GM12872 (cell line): ENCODE data around the gene ARID1B.

ENCODE experiments used
- TF ChIP-seq, protein P1 (sequence below): IDR thresholded peaks from 3 replicates; pipeline ENCODE4 v1.5.1; 2011; ENCODE audit warnings: low read depth, mild to moderate bottlenecking, low read length, moderate library complexity; ENCODE audit not compliant: insufficient read depth

Gene ARID1B

DNA sequence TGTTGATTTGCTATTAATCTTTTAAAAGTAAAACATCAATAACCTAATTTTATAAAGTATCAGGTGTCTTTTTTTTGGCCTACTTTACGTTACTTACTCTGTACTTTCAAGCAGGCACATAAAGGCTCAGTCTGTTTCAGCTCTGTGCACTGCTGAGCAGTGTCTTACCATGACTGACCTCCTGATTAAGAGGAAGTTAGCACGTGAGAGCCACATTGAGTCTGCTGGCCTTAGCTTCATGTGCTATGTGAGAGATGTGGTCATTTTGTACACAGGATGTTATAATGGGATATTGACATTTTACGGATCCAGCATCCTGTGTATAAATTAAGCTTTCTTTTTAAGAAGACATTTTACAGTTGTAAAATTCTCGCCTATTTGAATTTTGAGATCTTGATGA is 31.9 kb downstream of the ARID1B start:
- TF ChIP-seq, protein P1, sequence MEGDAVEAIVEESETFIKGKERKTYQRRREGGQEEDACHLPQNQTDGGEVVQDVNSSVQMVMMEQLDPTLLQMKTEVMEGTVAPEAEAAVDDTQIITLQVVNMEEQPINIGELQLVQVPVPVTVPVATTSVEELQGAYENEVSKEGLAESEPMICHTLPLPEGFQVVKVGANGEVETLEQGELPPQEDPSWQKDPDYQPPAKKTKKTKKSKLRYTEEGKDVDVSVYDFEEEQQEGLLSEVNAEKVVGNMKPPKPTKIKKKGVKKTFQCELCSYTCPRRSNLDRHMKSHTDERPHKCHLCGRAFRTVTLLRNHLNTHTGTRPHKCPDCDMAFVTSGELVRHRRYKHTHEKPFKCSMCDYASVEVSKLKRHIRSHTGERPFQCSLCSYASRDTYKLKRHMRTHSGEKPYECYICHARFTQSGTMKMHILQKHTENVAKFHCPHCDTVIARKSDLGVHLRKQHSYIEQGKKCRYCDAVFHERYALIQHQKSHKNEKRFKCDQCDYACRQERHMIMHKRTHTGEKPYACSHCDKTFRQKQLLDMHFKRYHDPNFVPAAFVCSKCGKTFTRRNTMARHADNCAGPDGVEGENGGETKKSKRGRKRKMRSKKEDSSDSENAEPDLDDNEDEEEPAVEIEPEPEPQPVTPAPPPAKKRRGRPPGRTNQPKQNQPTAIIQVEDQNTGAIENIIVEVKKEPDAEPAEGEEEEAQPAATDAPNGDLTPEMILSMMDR, result no peak

DNA sequence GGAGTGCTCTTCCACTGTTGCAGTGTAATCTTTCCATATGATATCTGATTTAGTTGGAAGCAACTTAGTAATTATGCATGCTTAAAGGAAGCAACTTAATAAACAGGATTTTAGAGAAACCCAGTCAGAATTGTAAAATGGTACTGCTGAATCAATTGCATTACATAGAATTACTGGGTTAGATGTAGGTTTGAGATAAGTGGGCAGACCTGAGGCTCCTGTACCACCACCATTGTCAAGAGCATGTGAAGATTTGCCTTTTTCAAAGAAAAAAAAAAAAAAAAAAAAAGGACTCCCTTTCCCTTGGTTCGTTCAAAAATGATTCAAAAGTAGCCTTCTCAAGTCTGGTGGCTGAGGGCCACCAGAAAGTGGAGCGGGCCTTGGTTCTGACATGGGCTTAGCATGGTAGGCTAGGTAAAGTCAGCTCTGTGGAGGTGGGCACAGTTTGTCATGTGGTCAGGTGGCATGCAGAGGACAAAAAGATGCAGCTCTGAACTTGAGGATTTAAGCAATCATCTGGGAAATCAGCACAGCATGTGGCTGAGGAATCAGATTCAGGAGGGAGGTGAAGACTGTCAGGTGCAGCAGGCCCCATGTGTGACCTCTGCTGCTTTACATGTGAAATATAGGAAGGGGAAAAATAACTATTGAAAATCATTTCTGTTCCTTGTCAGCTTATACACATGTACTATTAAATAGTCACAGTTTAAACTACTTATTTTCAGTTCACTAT is 32.4 kb downstream of the ARID1B start:
- TF ChIP-seq, protein P1, result no peak

DNA sequence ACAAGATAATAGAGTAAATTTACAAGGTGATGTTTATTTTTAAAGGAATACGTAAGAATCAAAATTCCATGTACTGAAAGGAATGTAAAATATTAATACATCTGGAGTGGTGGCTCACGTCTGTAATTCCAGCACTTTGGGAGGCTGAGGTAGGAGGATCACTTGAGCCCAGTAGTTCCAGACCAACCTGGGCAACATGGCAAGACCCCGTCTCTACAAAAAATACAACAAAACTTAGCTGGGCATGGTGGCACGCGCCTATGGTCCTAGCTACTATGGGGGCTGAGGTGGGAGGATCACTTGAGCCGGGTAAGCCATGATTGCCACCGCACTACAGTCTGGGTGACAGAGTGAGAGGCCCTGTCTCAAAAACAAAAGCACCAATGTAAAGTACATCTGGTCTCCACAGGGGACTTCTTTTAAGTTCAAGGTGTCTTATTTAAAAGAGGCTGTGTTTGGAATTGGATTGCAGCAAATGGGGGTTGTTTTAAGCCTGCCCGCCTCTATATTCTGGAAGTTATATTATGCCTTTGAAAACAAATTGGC is 36.9 kb downstream of the ARID1B start:
- TF ChIP-seq, protein P1, result no peak

DNA sequence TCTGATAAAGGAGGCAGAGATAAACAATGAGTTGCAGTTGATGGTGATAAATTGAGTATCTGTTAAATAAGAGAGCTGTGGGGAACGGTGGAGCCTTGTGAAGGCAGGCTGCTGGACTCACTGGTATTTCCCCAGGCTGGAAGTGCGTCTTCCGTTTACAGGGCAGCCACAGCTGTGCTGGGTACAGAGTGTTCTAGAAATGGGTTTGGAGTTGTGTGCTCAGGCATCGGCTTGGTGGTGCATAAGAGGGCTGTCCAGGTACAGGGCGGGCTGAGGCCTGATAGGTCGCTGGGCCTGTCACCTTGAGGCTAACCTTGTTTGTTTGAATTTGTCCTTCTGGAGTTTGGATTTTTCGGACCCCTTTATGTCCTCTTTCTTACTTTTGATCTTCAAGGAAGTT is 39.3 kb downstream of the ARID1B start:
- TF ChIP-seq, protein P1, result no peak

DNA sequence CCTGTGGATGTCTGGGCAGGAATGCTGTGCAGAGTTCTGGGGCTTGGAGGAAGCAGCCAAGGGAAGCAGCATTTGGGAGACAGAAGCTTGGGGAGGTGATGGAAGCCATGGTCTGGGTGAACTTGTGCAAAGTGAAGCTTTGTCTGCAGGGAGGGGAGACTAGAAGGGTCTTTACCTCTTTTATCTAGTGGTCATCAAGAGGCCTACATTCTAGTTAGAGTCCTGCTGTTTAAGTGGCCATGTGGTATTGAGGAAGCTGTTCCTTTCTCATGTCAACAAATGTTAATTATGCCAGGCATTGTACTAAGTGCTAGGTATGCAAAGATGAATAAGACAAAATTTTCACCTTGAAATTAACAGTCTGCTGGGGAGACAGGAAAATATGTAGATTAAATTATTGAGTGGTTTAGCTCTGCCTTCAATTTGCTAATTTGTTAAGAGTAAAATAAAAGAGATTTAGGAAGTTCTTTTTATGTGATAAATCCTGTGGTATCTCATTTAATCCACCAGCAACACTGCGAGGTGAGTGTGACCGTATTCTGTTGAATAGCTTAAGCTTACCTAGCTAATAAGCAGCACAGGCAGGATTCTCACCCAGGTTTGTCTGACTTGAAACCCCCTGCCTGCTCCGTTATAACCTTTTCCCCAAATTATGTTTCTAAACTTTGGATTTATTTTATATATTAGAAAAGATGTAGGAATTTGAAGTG is 43.1 kb downstream of the ARID1B start:
- TF ChIP-seq, protein P1, result no peak

DNA sequence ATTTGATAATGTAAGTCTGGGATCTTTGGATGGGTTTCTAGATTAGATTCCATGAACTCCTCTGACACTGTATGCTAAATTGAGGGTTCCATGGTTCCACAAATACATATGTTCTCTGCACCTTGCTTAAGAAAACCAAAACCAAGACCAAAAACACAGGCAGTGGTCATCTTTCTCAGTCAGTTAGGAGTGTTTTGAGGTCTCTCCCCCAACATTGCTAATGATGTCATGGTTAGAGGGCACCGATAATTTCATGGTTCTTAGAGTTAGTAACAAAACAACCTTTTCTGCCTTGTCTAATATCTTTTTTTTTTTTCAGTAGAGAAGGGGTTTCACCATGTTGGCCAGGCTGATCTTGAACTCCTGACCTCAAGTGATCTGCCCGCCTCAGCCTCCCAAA is 44.5 kb downstream of the ARID1B start:
- TF ChIP-seq, protein P1, result no peak

DNA sequence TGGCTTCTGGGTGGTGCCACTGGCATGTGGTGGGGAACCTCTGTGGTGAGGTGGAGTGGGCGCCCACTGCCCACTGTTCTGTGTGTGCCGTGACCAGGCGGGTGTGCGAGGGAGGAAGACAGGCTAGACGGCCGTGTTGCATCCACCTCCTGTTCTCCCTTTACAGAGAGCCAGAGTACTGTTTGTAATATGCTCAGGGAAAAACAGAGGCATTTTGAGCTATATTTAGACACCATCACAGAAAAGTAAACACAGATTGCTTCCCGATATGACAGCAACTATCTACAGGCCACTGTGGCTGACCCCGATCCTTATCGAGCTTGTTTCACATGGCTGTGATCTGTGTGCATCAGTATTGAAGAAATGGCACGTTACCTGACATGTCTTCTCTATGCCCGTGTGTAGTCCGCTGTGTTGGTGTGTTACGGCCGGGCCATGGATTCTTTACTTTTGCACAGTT is 45.6 kb downstream of the ARID1B start:
- TF ChIP-seq, protein P1, result no peak
